IMR-90 (cell line): Measurements from ENCODE around the gene CFAP161. TPM values are rescaled to one million over a fixed set of nuclear protein-coding genes. Genes with fewer than 3 reads are reported as not detected.
"Not testable (repeated sequence)": the region's sequence is repeated elsewhere in the genome, so short reads cannot be mapped to it uniquely, and the experiment has no call there.

ENCODE experiments used
- ATAC-seq: fragments of 200-7000 bp; cut with Tn5 transposase; 2 replicates; pipeline ENCODE4 v1.9.1; 2020; ENCODE audit warnings: low read depth, mild to moderate bottlenecking, moderate library complexity
- BruUV-seq: library from RNA; stranded (reverse); fragments of 400-500 nt; replicated peaks from 2 replicates; lab custom pipeline; 2021; lab: Mats Ljungman, UMichigan
- CTCF ChIA-PET: fragments of 300-600 bp; formaldehyde crosslinking; extraction: SDS; loops from one replicate; lab custom pipeline; 2021; ENCODE audit warnings: antibody characterized with exemption; lab: Yijun Ruan, JAX
- POLR2A ChIA-PET: fragments of 300-600 bp; sonication (Branson Sonifier 250); formaldehyde crosslinking; loops from one replicate; lab custom pipeline; 2022; ENCODE audit warnings: antibody characterized with exemption; ENCODE audit not compliant: unreplicated experiment; lab: Charles Lee
- DNase-seq: peaks from one replicate; pipeline ENCODE4 v3.0.0; 2013
- H2AFZ ChIP-seq: replicated peaks from 2 replicates; pipeline ENCODE3; 2013; ENCODE audit warnings: low read length, mild to moderate bottlenecking; ENCODE audit not compliant: poor library complexity
- H2AK5ac ChIP-seq: 2 replicates; pipeline ENCODE4 v1.6.1; 2013; ENCODE audit warnings: low read depth, low read length, inconsistent platforms
- H2AK9ac ChIP-seq: replicated peaks from 2 replicates; pipeline ENCODE3; 2013; ENCODE audit warnings: mild to moderate bottlenecking, low read depth, low read length, moderate library complexity; ENCODE audit not compliant: poor library complexity
- H2BK120ac ChIP-seq: 2 replicates; pipeline ENCODE4 v1.6.1; 2013; ENCODE audit warnings: low read depth, low read length, inconsistent platforms
- H2BK15ac ChIP-seq: 3 replicates; pipeline ENCODE4 v1.6.1; 2013; ENCODE audit warnings: low read depth, low read length, inconsistent platforms
- H2BK20ac ChIP-seq: 2 replicates; pipeline ENCODE4 v1.6.1; 2013; ENCODE audit warnings: low read depth, mild to moderate bottlenecking, inconsistent platforms, low read length, moderate library complexity
- H2BK5ac ChIP-seq: 2 replicates; pipeline ENCODE4 v1.6.1; 2013; ENCODE audit warnings: mild to moderate bottlenecking, low read depth, low read length, inconsistent platforms; ENCODE audit not compliant: poor library complexity, severe bottlenecking
- H3K14ac ChIP-seq: replicated peaks from 2 replicates; pipeline ENCODE4 v1.6.1; 2013; ENCODE audit warnings: low read depth, low read length, inconsistent platforms
- H3K18ac ChIP-seq: 2 replicates; pipeline ENCODE4 v1.6.1; 2013; ENCODE audit warnings: low read depth, low read length, control low read depth
- H3K23ac ChIP-seq: 2 replicates; pipeline ENCODE4 v1.6.1; 2013; ENCODE audit warnings: low read depth, low read length, inconsistent platforms
- H3K27ac ChIP-seq: 2 replicates; pipeline ENCODE4 v1.5.1; 2013; ENCODE audit warnings: mild to moderate bottlenecking, control low read depth, low read length; ENCODE audit not compliant: insufficient read depth
- H3K27me3 ChIP-seq: 2 replicates; pipeline ENCODE4 v1.6.1; 2013; ENCODE audit warnings: low read length; ENCODE audit not compliant: control insufficient read depth, insufficient read depth
- H3K36me3 ChIP-seq: 2 replicates; pipeline ENCODE4 v1.6.1; 2013; ENCODE audit warnings: low read length, mixed read lengths; ENCODE audit not compliant: control insufficient read depth, insufficient read depth
- H3K4ac ChIP-seq: 2 replicates; pipeline ENCODE4 v1.6.1; 2013; ENCODE audit warnings: low read depth, low read length, inconsistent platforms
- H3K4me1 ChIP-seq: 2 replicates; pipeline ENCODE4 v1.6.1; 2013; ENCODE audit warnings: low read length, mixed read lengths; ENCODE audit not compliant: control insufficient read depth, insufficient read depth
- H3K4me2 ChIP-seq: 2 replicates; pipeline ENCODE4 v1.6.1; 2013; ENCODE audit warnings: low read depth, mild to moderate bottlenecking, control low read depth, low read length, moderate library complexity
- H3K4me3 ChIP-seq: 2 replicates; pipeline ENCODE4 v1.5.1; 2013; ENCODE audit warnings: low read depth, mild to moderate bottlenecking, control low read depth, low read length, moderate library complexity; ENCODE audit not compliant: insufficient read depth
- H3K56ac ChIP-seq: 2 replicates; pipeline ENCODE4 v1.6.1; 2013; ENCODE audit warnings: low read length, inconsistent platforms; ENCODE audit not compliant: insufficient read depth; ENCODE audit errors: extremely low read depth
- H3K79me1 ChIP-seq, 2 experiments: 2 replicates each; pipeline ENCODE4 v1.6.1; 2013; ENCODE audit warnings: low read length in 2 of 2, inconsistent platforms in 1 of 2, low read depth in 1 of 2
- H3K9ac ChIP-seq: 2 replicates; pipeline ENCODE4 v1.6.1; 2013; ENCODE audit warnings: low read depth, low read length, control low read depth
- H3K9me1 ChIP-seq: 2 replicates; pipeline ENCODE4 v1.6.1; 2013; ENCODE audit warnings: low read length, inconsistent platforms; ENCODE audit not compliant: insufficient read depth
- H3K9me3 ChIP-seq: 2 replicates; pipeline ENCODE4 v1.6.1; 2013; ENCODE audit warnings: low read length; ENCODE audit not compliant: control insufficient read depth, insufficient read depth
- H4K20me1 ChIP-seq: 2 replicates; pipeline ENCODE4 v1.6.1; 2013; ENCODE audit warnings: low read length, inconsistent platforms; ENCODE audit not compliant: insufficient read depth
- H4K5ac ChIP-seq: 2 replicates; pipeline ENCODE4 v1.6.1; 2013; ENCODE audit warnings: mild to moderate bottlenecking, low read depth, low read length, control low read depth
- H4K8ac ChIP-seq, 2 experiments: 2 replicates each; pipeline ENCODE4 v1.6.1; 2013; ENCODE audit warnings: low read depth in 2 of 2, low read length in 2 of 2, control low read depth in 1 of 2, inconsistent platforms in 1 of 2
- H4K91ac ChIP-seq: 2 replicates; pipeline ENCODE4 v1.6.1; 2013; ENCODE audit warnings: low read depth, low read length, inconsistent platforms; ENCODE audit not compliant: insufficient read depth
- WGBS, 2 experiments: methylation state at CpG; one replicate each; pipeline versions ENCODE4 v1.1.5 to v1.1.7; 2013; ENCODE audit warnings: missing lambda C conversion rate in 2 of 2; ENCODE audit not compliant: insufficient read length in 1 of 2; ENCODE audit errors: extremely low coverage in 2 of 2; 5-methylcytosine and 5-hydroxymethylcytosine counted together
- dilution Hi-C: fragments of 300-500 bp; cut with HindIII; formaldehyde crosslinking; loops from one replicate; pipeline ENCODE4 v1.14.3; 2018; ENCODE audit warnings: low sequenced_read_pairs; ENCODE audit not compliant: unreplicated experiment
- in situ Hi-C: fragments of 300-500 bp; cut with MboI; formaldehyde crosslinking; loops from 3 replicates; pipeline ENCODE4 v1.14.3; 2019; ENCODE audit warnings: low sequenced_read_pairs, inconsistent platforms, mixed read lengths
- intact Hi-C: fragments of 100-400 bp; cut with micrococcal nuclease; formaldehyde crosslinking; loops from 2 replicates; pipeline ENCODE4 v1.10.0; 2022
- polyA plus RNA-seq, 3 experiments: library from polyadenylated mRNA; depleted of rRNA; stranded (reverse); fragments of >200 nt; gene quantifications; 2 replicates each; pipeline ENCODE4 v1.2.3, GENCODE V29; 2012; ENCODE audit warnings: low replicate concordance in 1 of 3
- total RNA-seq: library from RNA; depleted of rRNA; stranded (reverse); fragments of >200 nt; gene quantifications from 2 replicates; pipeline ENCODE4 v1.2.3, GENCODE V29; 2012

CFAP161 gene
- total and polyA plus RNA-seq, 2 of the 4 experiments (the other 2 are of a cell fraction): not detected

- H3K9me3 ChIP-seq, H2BK15ac ChIP-seq, H4K20me1 ChIP-seq, H2AK9ac ChIP-seq, H3K14ac ChIP-seq, H3K4me2 ChIP-seq, ATAC-seq, POLR2A ChIA-PET, H3K9ac ChIP-seq, H3K4me1 ChIP-seq, H4K8ac ChIP-seq, H3K27ac ChIP-seq, H3K4me3 ChIP-seq, H3K9me1 ChIP-seq, H2BK5ac ChIP-seq, H3K18ac ChIP-seq, H4K5ac ChIP-seq, H3K56ac ChIP-seq, in situ Hi-C loops, dilution Hi-C loops, intact Hi-C loops, DNase-seq, H4K91ac ChIP-seq, H3K36me3 ChIP-seq, H2BK120ac ChIP-seq, CTCF ChIA-PET, H2AFZ ChIP-seq, H3K23ac ChIP-seq, H2BK20ac ChIP-seq, BruUV-seq, H2AK5ac ChIP-seq, H3K4ac ChIP-seq, H3K79me1 ChIP-seq: not testable (repeated sequence)
- H3K27me3 ChIP-seq: peaks cover 19% of the 10 kb centered on the region
- WGBS, 2 experiments: no CpG with 5 or more reads among the region's 6 CpGs
These were observed 7.4 kb downstream of the CFAP161 start for GRCh38 chr15:81141478-81141877.
